Measurements from ENCODE around the gene CYB561D2. TPM values are rescaled to one million over a fixed set of nuclear protein-coding genes. Genes with fewer than 3 reads are reported as not detected.
A peak's percentile ranks its signal among the peaks of the same experiment; 100 is the strongest.

Gene CYB561D2
- polyA plus RNA-seq, 1 donor = 5.2 TPM

DNA sequence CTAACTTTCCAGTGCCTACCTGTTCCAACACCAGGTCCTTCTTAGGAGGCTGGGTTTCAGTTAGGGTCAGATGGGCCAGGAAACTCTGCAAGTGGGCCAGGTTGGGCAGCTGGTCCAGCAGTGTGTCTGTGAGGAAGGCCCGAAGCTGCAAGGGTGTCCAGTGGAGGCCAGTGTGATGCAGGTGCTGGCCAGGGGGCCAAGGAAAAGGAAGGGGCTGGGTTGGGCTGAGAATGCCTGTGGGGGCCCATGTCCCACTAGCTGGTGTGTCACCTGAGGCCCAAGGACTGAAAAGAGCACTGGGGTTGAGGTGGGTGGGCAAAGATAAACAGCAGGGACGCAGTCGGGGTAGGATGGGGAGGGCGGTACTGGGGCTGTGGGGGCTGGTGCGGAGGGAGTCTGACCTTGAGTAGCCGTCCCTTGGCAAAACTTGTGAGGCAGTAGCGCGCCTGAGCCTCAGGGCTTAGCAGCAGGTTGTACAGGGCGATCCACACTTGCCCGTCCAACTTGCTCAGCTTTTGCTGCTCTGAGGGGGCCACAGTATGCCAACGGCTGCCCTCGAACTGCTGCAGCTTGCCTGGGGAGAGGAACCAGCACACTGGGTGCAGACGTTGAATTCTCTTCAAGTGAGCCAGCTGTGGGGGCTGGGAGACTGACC, 8.5 kb upstream of the CYB561D2 start:
- DNase-seq (ENCODE audit: low read depth) = no peak

DNA sequence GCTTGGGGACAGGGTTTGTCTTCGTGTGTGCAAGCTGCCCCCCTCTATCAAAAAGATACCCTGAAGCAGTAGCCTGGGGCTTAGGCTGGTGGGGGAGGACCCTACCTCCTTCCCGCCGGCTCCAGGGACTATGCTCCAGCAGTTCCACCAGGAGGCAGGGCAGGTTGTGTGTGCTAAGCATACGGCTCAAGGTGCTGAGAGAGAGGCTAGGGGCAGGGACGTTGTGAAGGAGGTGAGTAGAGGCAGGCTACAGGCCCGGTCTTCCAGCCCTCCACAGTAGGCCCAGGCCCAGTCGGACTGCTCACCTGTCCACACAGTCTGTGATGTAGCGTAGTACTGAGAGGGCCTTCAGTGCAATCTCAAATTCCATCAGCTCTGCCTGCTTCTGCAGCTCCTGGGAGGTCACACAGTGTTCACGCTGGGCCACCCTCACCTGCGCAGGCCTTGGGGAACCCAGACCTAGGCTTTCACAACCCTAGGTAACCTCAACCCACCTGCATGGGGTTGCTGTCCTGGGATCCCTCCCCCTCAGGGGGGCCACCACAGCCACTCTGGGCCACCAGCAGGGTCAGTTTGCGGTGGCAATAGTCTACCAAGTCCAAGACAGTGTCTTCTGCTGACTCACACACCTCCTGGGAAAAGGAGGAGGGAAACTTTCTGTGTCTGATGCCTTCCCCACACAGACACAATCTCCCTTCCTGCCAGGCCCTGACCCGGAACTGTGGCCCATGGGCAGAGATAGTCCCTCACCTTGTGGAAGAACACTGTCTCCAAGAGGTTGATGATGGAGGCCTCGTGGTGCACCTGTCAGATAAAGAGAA, 7.6 kb upstream of the CYB561D2 start:
- DNase-seq (ENCODE audit: low read depth) = no peak

- no peak for DNase-seq (ENCODE audit: low read depth)
These were observed 5.7 kb upstream of the CYB561D2 start for GRCh38 chr3:50345008-50345407.

DNA sequence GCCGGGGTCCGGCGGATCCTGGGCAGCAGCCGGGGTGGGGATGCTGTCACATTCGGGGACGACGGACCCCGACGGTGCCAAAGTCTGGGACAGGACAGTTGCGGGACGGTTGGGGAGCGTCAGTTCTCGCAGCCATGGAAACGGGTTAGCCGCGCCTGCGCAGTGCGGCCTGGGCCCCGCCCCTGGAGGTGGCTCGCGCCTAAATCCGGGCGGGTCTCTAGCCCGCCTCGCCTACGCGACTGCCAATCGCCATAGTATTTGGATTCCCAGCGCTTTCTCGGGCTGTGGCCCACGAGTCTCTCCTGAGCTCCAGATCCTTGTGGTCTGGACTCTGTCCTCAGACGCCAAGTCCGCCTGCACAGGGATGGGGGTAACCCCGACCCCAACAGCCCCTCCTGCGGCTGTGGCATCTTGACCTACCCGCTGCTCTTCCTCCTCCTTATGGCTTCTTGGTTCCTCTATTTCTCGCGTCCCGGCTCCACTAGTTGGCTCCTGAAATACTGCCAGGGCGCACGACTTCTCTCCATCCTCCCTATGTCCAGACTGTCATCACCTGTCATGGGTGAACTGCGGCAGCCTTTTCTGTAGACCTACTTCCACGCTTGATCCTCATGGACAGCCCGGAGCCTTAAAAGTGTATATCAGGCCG, 5.0 kb upstream of the CYB561D2 start, which contains the start of gene ZMYND10:
ZMYND10 (minus strand) TSS at position 147 of the 649 bp plus-strand sequence. CDS start 153 bp downstream, outside the sequence.
- no peak for DNase-seq (ENCODE audit: low read depth)

- DNase-seq (ENCODE audit: low read depth) = no peak
These were observed 3.4 kb upstream of the CYB561D2 start for GRCh38 chr3:50347187-50347813.

GRCh38 chr3:50350213-50350526, 492 bp upstream of the CYB561D2 start:
- no peak for DNase-seq (ENCODE audit: low read depth)

DNA sequence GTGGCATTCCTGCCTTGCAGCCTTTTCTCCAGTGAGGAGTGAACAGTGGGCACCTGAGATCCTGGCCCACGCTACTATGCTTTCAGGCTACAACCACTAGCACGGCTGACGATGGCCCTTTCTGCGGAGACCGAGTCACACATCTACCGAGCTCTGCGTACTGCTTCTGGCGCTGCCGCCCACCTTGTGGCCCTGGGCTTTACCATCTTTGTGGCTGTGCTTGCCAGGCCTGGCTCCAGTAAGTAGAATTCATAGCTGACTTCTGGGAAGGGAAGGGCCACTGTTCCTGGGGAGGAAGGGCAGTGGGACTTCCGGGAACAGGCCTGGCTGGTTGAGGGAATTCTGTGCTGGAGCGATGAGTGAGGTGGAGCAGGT, 648 bp downstream of the CYB561D2 start:
- no peak for DNase-seq (ENCODE audit: low read depth)

GRCh38 chr3:50352781-50353180, 2.1 kb downstream of the CYB561D2 start:
- no peak for DNase-seq (ENCODE audit: low read depth)

- DNase-seq (ENCODE audit: low read depth) = no peak
These were observed 2.8 kb downstream of the CYB561D2 start for GRCh38 chr3:50353245-50354004.

DNA sequence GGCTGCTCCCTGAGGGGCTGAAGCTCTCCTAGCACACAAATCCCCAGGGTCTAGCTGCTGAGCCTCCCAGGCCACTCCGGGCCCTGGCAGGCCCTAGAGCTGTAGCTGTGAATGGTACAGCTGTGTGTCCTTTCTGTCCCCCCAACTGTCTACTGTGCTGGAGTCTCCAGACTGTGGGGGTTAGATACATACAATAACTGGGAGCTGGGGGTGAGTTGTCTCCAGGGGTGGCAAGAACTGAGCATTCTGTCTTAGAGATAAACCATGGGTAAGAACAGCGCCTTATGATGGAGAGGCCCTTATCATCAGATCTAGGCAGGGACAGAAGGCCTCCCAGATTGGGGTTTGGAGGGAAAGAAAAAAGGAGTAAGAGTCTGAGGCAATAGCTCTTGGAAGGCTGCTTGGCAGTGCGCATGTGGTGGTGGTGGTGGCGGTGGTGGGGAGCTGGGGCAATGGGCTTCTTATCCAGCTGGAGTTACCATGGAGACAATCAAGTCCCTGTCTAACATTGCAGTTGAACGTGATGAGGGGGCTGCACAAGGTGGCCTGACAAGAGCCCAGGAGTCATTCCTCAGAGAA, 3.6 kb downstream of the CYB561D2 start:
- DNase-seq (ENCODE audit: low read depth) = no peak

GRCh38 chr3:50354850-50355249, 4.2 kb downstream of the CYB561D2 start:
- DNase-seq (ENCODE audit: low read depth) = no peak

- no peak for DNase-seq (ENCODE audit: low read depth)
These were observed 5.3 kb downstream of the CYB561D2 start for GRCh38 chr3:50355829-50356552.

DNA sequence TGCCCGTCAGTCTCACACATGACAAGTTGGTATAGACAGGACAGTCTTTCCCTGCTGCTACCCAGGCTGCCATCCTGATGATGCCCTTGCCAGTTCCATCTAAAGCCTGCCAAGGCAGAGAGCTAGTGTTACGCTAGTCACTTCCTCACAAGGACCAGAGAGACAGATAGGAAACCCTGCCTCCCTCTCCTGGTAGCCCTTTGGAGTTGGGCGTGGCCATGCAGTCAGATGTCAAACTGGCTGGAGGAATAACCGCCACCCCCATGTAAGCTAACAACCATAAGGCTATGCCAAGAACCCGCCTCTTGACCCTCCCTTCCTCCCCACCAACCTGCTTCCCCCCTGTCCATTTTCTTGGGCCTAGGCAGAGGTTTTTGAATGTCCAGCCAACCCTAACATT, 5.9 kb downstream of the CYB561D2 start:
- DNase-seq (ENCODE audit: low read depth) = no peak

- DNase-seq (ENCODE audit: low read depth) = no peak
These were observed 6.8 kb downstream of the CYB561D2 start for GRCh38 chr3:50357481-50357880.

DNA sequence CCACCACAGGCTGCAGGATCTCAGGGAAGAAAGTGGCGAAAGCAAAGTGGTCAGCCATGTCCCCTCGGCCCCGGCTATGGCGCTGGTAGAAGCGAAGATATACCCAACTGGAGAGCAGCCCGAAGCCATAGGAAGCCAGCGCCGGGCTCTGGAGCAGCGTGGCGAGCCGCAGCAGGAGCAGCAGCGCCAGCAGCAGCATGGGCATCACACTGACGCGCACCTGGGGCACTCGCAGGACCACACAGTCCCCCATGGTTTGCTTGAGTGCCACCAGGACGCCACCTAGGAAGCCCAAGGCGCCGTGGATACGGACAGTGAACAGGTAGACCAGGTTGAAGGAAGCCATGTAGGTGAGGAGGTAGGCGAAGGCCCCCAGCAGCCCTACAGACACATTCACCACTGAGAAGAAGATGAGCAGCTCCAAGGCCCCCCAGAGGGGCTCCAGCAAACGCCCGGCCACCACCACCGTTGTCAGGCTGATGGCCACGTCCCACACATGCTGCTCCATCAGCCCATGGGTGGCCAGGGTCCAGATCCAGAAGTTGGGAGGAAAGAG, 7.8 kb downstream of the CYB561D2 start:
- no peak for DNase-seq (ENCODE audit: low read depth)

GRCh38 chr3:50358911-50359759, 8.5 kb downstream of the CYB561D2 start, which contains the start of gene TMEM115:
Gene TMEM115, minus strand, starts transcription at chr3:50359521. Its CDS starts 458 bp downstream, at chr3:50359063.
- peak; percentile 99 for DNase-seq (ENCODE audit: low read depth)

- DNase-seq (ENCODE audit: low read depth) = no peak
These were observed 9.1 kb downstream of the CYB561D2 start for GRCh38 chr3:50359760-50360110.

DNA sequence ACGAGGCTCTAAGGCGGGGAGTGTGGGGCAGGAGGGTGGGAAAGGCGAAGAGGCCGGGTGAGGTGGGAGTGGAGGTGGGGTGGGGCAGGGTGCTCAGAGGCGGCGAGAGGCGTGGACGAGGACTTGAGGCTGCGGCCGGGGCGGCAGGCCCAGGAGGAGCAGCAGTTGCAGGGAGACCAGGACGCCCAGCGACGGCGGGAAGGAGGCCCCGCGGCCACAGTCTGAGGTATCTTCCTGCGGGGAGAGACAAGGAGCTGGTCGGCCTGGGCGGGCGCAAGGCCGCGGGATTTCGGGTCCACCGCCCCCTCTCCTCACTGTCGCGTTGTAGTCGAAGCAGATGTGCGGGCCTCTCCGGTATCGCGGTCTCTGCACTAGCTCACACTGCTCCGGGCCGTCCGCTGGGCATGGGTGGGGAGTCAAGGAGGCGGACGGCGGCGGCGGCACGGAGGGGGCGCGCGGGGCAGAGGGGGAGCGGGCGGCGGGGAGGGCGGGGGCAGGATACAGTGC, 14.0 kb downstream of the CYB561D2 start:
- DNase-seq (ENCODE audit: low read depth) = no peak
